Hepatocyte (in vitro differentiated cells): ENCODE measurements around the gene NOX5. TPM values are rescaled to one million over a fixed set of nuclear protein-coding genes. Genes with fewer than 3 reads are reported as not detected.

Source experiments
- DNase-seq: peaks from one replicate; pipeline ENCODE4 v3.0.0-alpha.2; 2016; ENCODE audit warnings: low spot score
- H2AFZ ChIP-seq: fragments of 200-600 bp; sonication (generic); 2 replicates; pipeline ENCODE4 v1.6.0; 2016; ENCODE audit warnings: antibody characterized with exemption, mild to moderate bottlenecking
- H3K27ac ChIP-seq: fragments of 200-600 bp; sonication (generic); 2 replicates; pipeline ENCODE4 v1.5.1; 2016; ENCODE audit warnings: mild to moderate bottlenecking
- H3K27me3 ChIP-seq: fragments of 200-600 bp; sonication (generic); 2 replicates; pipeline ENCODE4 v1.6.1; 2016
- H3K36me3 ChIP-seq: fragments of 200-600 bp; sonication (generic); replicated peaks from 2 replicates; pipeline ENCODE4 v1.5.1; 2016; ENCODE audit warnings: low read depth; ENCODE audit not compliant: insufficient read depth
- H3K4me1 ChIP-seq: fragments of 200-600 bp; sonication (generic); 2 replicates; pipeline ENCODE4 v1.5.1; 2016; ENCODE audit warnings: mild to moderate bottlenecking, moderate library complexity; ENCODE audit not compliant: insufficient read depth
- H3K4me2 ChIP-seq: fragments of 200-600 bp; sonication (generic); 2 replicates; pipeline ENCODE4 v1.6.0; 2016
- H3K4me3 ChIP-seq: fragments of 200-600 bp; sonication (generic); 2 replicates; pipeline ENCODE4 v1.5.1; 2016; ENCODE audit warnings: mild to moderate bottlenecking
- H3K79me2 ChIP-seq: fragments of 200-600 bp; sonication (generic); 2 replicates; pipeline ENCODE4 v1.6.0; 2017; ENCODE audit warnings: mild to moderate bottlenecking
- H3K9me2 ChIP-seq: fragments of 200-600 bp; sonication (generic); replicated peaks from 2 replicates; pipeline ENCODE4 v1.6.0; 2017; ENCODE audit warnings: mild to moderate bottlenecking; ENCODE audit not compliant: insufficient read depth
- H3K9me3 ChIP-seq: fragments of 200-600 bp; sonication (generic); 2 replicates; pipeline ENCODE4 v1.5.1; 2016; ENCODE audit warnings: low read depth, mild to moderate bottlenecking
- H4K20me1 ChIP-seq: fragments of 200-600 bp; sonication (generic); 2 replicates; pipeline ENCODE4 v1.6.0; 2016; ENCODE audit warnings: mild to moderate bottlenecking; ENCODE audit not compliant: insufficient read depth, poor library complexity, severe bottlenecking
- CTCF ChIP-seq: fragments of 200-600 bp; sonication (generic); IDR thresholded peaks from 2 replicates; pipeline ENCODE4 v1.5.1; 2016; ENCODE audit warnings: antibody characterized with exemption, mild to moderate bottlenecking; ENCODE audit not compliant: poor library complexity
- EZH2 ChIP-seq: fragments of 200-600 bp; sonication (generic); IDR thresholded peaks from 2 replicates; pipeline ENCODE4 v1.6.1; 2016; ENCODE audit warnings: antibody characterized with exemption, mild to moderate bottlenecking, borderline replicate concordance
- EZH2phosphoT487 ChIP-seq: fragments of 200-600 bp; sonication (generic); IDR thresholded peaks from one replicate; pipeline ENCODE4 v1.6.1; 2018; ENCODE audit warnings: antibody characterized with exemption, mild to moderate bottlenecking, low read depth, moderate library complexity; ENCODE audit not compliant: unreplicated experiment, severe bottlenecking
- WGBS: methylation state at CpG from one replicate; pipeline ENCODE4 v1.1.6; 2016; ENCODE audit warnings: low lambda C conversion rate; ENCODE audit errors: missing lambda C conversion rate; 5-methylcytosine and 5-hydroxymethylcytosine counted together
- polyA plus RNA-seq: library from polyadenylated mRNA; unstranded; fragments of >200 nt; fragmentation: Nextera tagmentation; extraction: Ambion mirVana; gene quantifications from 2 replicates; pipeline ENCODE4 v1.2.1, GENCODE V29; 2016
- total RNA-seq: library from RNA; depleted of rRNA; stranded (reverse); fragments of >200 nt; gene quantifications from 2 replicates; pipeline ENCODE4 v1.2.3, GENCODE V29; 2014

NOX5 gene
- total and polyA plus RNA-seq, 2 experiments from 2014 or later = 0.13 TPM; not detected in 1

GRCh38 chr15:69034352-69034751 is 19.9 kb downstream of the NOX5 start:
- H3K4me2 ChIP-seq = no peak overlapping the region
- H3K79me2 ChIP-seq = no peaks in the 10 kb centered on the region
- TF ChIP-seq EZH2phosphoT487 = no peak
- no peak for TF ChIP-seq CTCF
- TF ChIP-seq EZH2 = no peak
- 67% methylated on average over 4 of the region's 4 CpGs for WGBS
- H3K9me3 ChIP-seq = no peaks in the 10 kb centered on the region
- H4K20me1 ChIP-seq = no peaks in the 10 kb centered on the region
- H3K4me3 ChIP-seq = no peak overlapping the region
- no peak for DNase-seq
- no peak overlapping the region for H2AFZ ChIP-seq
- H3K9me2 ChIP-seq = no peaks in the 10 kb centered on the region
- no peaks in the 10 kb centered on the region for H3K27me3 ChIP-seq
- no peaks in the 10 kb centered on the region for H3K4me1 ChIP-seq
- no peak overlapping the region for H3K27ac ChIP-seq
- H3K36me3 ChIP-seq = no peaks in the 10 kb centered on the region

GRCh38 chr15:69035205-69035917 is 20.9 kb downstream of the NOX5 start:
- H3K9me3 ChIP-seq = no peaks in the 10 kb centered on the region
- no peak overlapping the region for H2AFZ ChIP-seq
- TF ChIP-seq CTCF (peak; percentile 37), EZH2 (no peak), EZH2phosphoT487 (no peak)
- no peaks in the 10 kb centered on the region for H3K9me2 ChIP-seq
- no peaks in the 10 kb centered on the region for H3K79me2 ChIP-seq
- no peaks in the 10 kb centered on the region for H3K4me1 ChIP-seq
- WGBS = 58% methylated on average over 16 of the region's 16 CpGs
- no peaks in the 10 kb centered on the region for H4K20me1 ChIP-seq
- H3K27me3 ChIP-seq = no peaks in the 10 kb centered on the region
- no peak overlapping the region for H3K4me3 ChIP-seq
- peak; percentile 43 for DNase-seq
- no peaks in the 10 kb centered on the region for H3K36me3 ChIP-seq
- H3K27ac ChIP-seq = no peak overlapping the region
- H3K4me2 ChIP-seq = no peak overlapping the region

DNA sequence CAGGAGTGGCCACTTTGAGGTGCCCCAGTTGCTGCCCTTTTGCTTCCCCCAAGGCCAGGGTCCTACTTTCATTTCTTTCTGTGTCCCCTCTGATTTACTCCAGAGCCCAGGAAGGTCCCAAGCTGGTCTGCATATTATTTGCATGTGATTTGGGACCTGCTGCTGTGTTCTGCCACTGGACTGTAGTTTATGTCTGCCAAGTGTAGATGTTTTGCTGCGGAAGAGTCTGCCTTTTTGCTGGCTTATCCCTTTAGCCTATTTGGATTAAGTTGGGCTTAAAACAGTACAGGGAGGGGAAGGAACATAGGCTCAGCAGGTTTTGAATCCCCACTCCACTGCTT is 21.4 kb downstream of the NOX5 start:
- H3K4me2 ChIP-seq = no peak overlapping the region
- WGBS = 94% methylated on average over 1 of the region's 1 CpG
- H3K27me3 ChIP-seq = no peaks in the 10 kb centered on the region
- H3K9me2 ChIP-seq = no peaks in the 10 kb centered on the region
- H3K4me3 ChIP-seq = no peak overlapping the region
- no peaks in the 10 kb centered on the region for H4K20me1 ChIP-seq
- no peaks in the 10 kb centered on the region for H3K79me2 ChIP-seq
- no peaks in the 10 kb centered on the region for H3K9me3 ChIP-seq
- TF ChIP-seq EZH2phosphoT487 = no peak
- TF ChIP-seq CTCF = no peak
- no peak for TF ChIP-seq EZH2
- no peak overlapping the region for H2AFZ ChIP-seq
- no peaks in the 10 kb centered on the region for H3K4me1 ChIP-seq
- no peaks in the 10 kb centered on the region for H3K36me3 ChIP-seq
- DNase-seq = no peak
- H3K27ac ChIP-seq = no peak overlapping the region
